Activated B cell treated with CpG ODN at 0.5 μM for 24 hours (primary cell): Measurements from ENCODE around the gene SLC2A13. TPM values are rescaled to one million over a fixed set of nuclear protein-coding genes. Genes with fewer than 3 reads are reported as not detected.

ENCODE experiments used
- ATAC-seq: fragments of 200-7000 bp; cut with Tn5 transposase; one replicate; pipeline ENCODE4 v1.10.0; 2021; ENCODE audit warnings: low read depth, mild to moderate bottlenecking, moderate library complexity
- CTCF ChIA-PET: fragments of 350-600 bp; sonication (Branson Sonifier 250); formaldehyde crosslinking; loops from one replicate; lab custom pipeline; 2021; ENCODE audit warnings: antibody characterized with exemption; lab: Charles Lee
- POLR2A ChIA-PET: fragments of 350-600 bp; sonication (Branson Sonifier 250); formaldehyde crosslinking; loops from one replicate; lab custom pipeline; 2021; ENCODE audit warnings: antibody characterized with exemption; lab: Charles Lee
- DNase-seq: peaks from one replicate; pipeline ENCODE4 v3.0.0; 2022
- H3K27ac Mint-ChIP-seq: one replicate; pipeline ENCODE4 v1.8.0; 2020; ENCODE audit warnings: mixed read lengths
- H3K27me3 Mint-ChIP-seq: one replicate; pipeline ENCODE4 v1.8.0; 2021; ENCODE audit warnings: mixed read lengths
- H3K36me3 Mint-ChIP-seq: one replicate; pipeline ENCODE4 v1.8.0; 2021; ENCODE audit warnings: low read depth, mixed read lengths
- H3K4me1 Mint-ChIP-seq: one replicate; pipeline ENCODE4 v1.8.0; 2021; ENCODE audit warnings: mixed read lengths
- H3K4me3 Mint-ChIP-seq: one replicate; pipeline ENCODE4 v1.8.0; 2020; ENCODE audit warnings: mild to moderate bottlenecking, mixed read lengths
- H3K9me3 Mint-ChIP-seq: one replicate; pipeline ENCODE4 v1.8.0; 2020; ENCODE audit warnings: mixed read lengths
- CTCF ChIP-seq: fragments of 200-600 bp; IDR thresholded peaks from one replicate; pipeline ENCODE4 v1.8.0; 2022; ENCODE audit warnings: antibody characterized with exemption, mild to moderate bottlenecking
- intact Hi-C: fragments of 100-400 bp; cut with micrococcal nuclease; formaldehyde crosslinking; loops from one replicate; pipeline ENCODE4 v1.15.1; 2024
- total RNA-seq: library from RNA; stranded (reverse); gene quantifications from 2 replicates; pipeline ENCODE4 v1.2.3, GENCODE V29; 2022

Gene SLC2A13
- total RNA-seq, 1 donor from 2014 or later: 17.9 TPM

DNA sequence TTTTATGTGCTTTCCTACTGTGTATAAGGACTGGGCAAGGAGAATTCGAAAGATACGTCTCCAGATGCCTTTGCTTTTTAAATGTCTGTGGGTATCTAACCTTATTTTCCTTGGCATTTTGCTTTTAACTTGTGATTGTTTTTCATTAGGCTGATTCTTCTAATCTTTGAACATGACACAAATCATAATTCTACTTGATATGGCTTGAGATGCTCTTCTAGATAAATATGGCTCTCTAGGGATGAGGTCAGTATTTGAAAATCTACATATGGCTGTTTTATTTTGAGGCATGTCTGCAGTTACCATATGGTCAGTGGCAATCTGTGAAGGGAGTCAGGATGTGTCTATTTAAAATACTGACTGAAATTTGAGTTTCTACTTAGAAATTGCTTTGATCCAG is 139.2 kb downstream of the SLC2A13 start:
- Mint-ChIP-seq H3K4me1 (no peaks in the 10 kb centered on the region), H3K4me3 (no peak overlapping the region), H3K36me3 (peaks cover 3% of the 10 kb centered on the region), H3K27me3 (no peaks in the 10 kb centered on the region), H3K9me3 (peaks cover 3% of the 10 kb centered on the region), H3K27ac (no peak overlapping the region)
- TF ChIP-seq CTCF: no peak
- ChIA-PET CTCF (no interaction called here), POLR2A (no interaction called here)
- ATAC-seq (no peak), DNase-seq (no peak)
- intact Hi-C loops: no loop called here

DNA sequence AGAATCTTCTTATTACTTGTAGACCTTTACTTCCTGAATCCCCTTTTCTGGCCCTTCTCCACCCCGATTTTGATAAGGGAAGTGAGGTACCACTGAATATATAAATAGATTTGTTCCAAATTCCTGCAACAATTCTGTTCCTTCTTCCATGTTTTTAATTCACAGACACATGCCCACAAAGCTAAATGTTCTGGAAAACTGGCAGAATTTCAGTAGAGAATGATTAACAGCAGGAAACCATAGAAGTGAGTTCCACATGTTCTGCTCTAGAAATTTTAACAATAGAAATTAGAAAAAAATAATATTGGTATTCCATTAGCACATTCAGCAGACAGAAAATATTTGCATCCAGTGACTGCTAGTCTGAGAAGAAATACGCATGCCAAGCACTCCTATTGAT is 139.6 kb downstream of the SLC2A13 start:
- CTCF ChIA-PET: no interaction called here
- Mint-ChIP-seq H3K4me3 (no peak overlapping the region), H3K27ac (no peak overlapping the region), H3K9me3 (peaks cover 3% of the 10 kb centered on the region), H3K36me3 (peaks cover 3% of the 10 kb centered on the region), H3K4me1 (no peaks in the 10 kb centered on the region), H3K27me3 (no peaks in the 10 kb centered on the region)
- no peak for DNase-seq
- intact Hi-C loops: no loop called here
- TF ChIP-seq CTCF: no peak
- ATAC-seq: no peak
- POLR2A ChIA-PET: no interaction called here

DNA sequence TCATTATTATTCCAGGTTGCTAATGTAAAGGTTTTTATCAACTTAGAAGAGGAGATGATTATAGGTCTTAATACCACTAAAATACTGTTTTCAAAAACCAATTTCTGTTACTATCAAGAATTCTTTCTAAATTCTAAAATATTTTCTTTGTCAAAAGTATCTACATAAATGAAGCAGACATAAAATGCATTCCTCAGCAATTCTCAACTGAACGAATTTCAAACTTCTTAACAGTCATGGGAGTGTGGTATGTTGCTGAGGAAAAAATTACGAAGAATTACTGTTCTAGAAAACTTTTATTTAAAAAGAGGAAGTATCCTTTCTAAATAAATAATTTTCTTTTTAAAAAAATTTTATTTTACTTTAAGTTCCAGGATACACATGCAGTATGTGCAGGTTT is 146.4 kb downstream of the SLC2A13 start:
- Mint-ChIP-seq H3K4me1 (no peaks in the 10 kb centered on the region), H3K36me3 (no peaks in the 10 kb centered on the region), H3K27ac (no peak overlapping the region), H3K4me3 (no peak overlapping the region), H3K27me3 (no peaks in the 10 kb centered on the region), H3K9me3 (no peaks in the 10 kb centered on the region)
- no peak for ATAC-seq
- no peak for DNase-seq
- POLR2A ChIA-PET: no interaction called here
- intact Hi-C loops: no loop called here
- CTCF ChIA-PET: no interaction called here
- no peak for TF ChIP-seq CTCF

DNA sequence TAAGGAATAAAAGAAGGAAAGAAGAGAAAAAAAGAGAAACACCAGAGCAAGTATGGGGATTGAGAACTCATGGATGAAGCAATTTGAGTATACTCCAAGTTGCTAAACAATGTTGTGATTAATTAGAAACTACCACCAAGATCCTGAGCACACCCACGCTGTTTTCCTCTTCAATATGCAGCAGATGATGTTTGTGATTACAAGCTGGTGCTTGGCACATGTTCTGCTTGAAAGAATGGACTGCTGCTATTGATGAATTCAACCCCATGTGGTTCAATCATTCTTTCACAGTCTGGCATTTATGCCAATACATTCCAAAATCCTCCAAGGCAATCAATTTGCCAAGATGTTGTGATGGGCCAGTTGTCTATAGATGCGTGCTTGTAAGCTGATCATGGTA is 146.8 kb downstream of the SLC2A13 start:
- intact Hi-C loops: no loop called here
- no peaks in the 10 kb centered on the region for H3K9me3 Mint-ChIP-seq
- no peak overlapping the region for H3K27ac Mint-ChIP-seq
- no peak for TF ChIP-seq CTCF
- CTCF ChIA-PET: no interaction called here
- POLR2A ChIA-PET: no interaction called here
- no peak for ATAC-seq
- no peak for DNase-seq
- no peaks in the 10 kb centered on the region for H3K27me3 Mint-ChIP-seq
- no peaks in the 10 kb centered on the region for H3K36me3 Mint-ChIP-seq
- H3K4me3 Mint-ChIP-seq: no peak overlapping the region
- H3K4me1 Mint-ChIP-seq: no peaks in the 10 kb centered on the region

DNA sequence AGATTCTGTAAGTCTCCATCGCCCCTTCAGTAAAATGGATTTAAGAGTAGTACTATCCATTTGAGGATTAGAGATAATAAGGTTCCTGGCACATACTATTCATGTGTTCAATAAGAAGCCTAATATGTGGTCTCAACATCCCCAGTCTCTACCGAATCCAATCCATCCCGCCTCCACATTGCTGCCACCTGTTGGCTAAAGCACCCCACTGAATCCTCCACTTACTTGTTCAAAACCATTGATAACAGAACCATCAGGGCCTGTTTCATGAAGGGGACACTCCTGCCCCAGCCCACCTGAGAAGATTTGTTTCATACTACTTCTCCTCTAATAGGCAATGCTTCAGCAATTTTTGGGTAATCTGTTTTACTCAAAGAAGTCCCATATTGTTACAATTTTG is 147.5 kb downstream of the SLC2A13 start:
- no peak for DNase-seq
- no peaks in the 10 kb centered on the region for H3K4me1 Mint-ChIP-seq
- no peaks in the 10 kb centered on the region for H3K36me3 Mint-ChIP-seq
- no peak for ATAC-seq
- no peaks in the 10 kb centered on the region for H3K27me3 Mint-ChIP-seq
- ChIA-PET CTCF (no interaction called here), POLR2A (no interaction called here)
- no peak for TF ChIP-seq CTCF
- H3K4me3 Mint-ChIP-seq: no peak overlapping the region
- intact Hi-C loops: no loop called here
- no peak overlapping the region for H3K27ac Mint-ChIP-seq
- H3K9me3 Mint-ChIP-seq: no peaks in the 10 kb centered on the region
